Measurements from ENCODE around the gene RUFY3. TPM values are rescaled to one million over a fixed set of nuclear protein-coding genes. Genes with fewer than 3 reads are reported as not detected.

RUFY3 gene
- total and polyA plus RNA-seq, 9 of the 15 experiments (the other 6 are each of a cell fraction or from before 2014, with no cell fraction given), result 4.2 to 31.1 (median 21.5) TPM

GRCh38 chr4:70778888-70779422, 57.2 kb downstream of the RUFY3 start (continued):
- TF ChIP-seq NFIC (IDR thresholded peaks at IDR 0.05) (no peak), SRSF9 (IDR thresholded peaks at IDR 0.05; ENCODE audit: borderline replicate concordance, low read depth, low read length) (no peak), ZNF263 (CRISPR knock-in tag; IDR thresholded peaks at IDR 0.05; ENCODE audit: borderline replicate concordance) (no peak), FOSL1 (tag; conservative IDR thresholded peaks at IDR 0.05) (peak; percentile 80), ESRRA (IDR thresholded peaks at IDR 0.05; ENCODE audit: borderline replicate concordance, low read depth) (peak; percentile 48; the same call in 1 of the 2 replicates), TCF7L2 (IDR thresholded peaks at IDR 0.05; ENCODE audit: low read depth, low read length) (no peak), KLF13 (tag; IDR thresholded peaks at IDR 0.05; ENCODE audit: borderline replicate concordance, low read depth) (no peak), SOX6 (IDR thresholded peaks at IDR 0.05) (peak; percentile 74; the same call in 1 of the 2 replicates), ZNF785 (CRISPR knock-in tag; IDR thresholded peaks at IDR 0.05) (no peak), KAT8 (IDR thresholded peaks at IDR 0.05; ENCODE audit: low read depth) (no peak), CBX2 (IDR thresholded peaks at IDR 0.05; ENCODE audit: insufficient read depth, low read length, poor library complexity, severe bottlenecking) (no peak), SNIP1 (IDR thresholded peaks at IDR 0.05; ENCODE audit: low read depth) (no peak), KDM4B (IDR thresholded peaks at IDR 0.05; ENCODE audit: borderline replicate concordance in 2 of 2, low read depth in 1 of 2) (no peak), CBFB (CRISPR knock-in tag; IDR thresholded peaks at IDR 0.05) (no peak), GATA2 (CRISPR knock-in tag; IDR thresholded peaks at IDR 0.05) (no peak), ZBTB1 (CRISPR knock-in tag; IDR thresholded peaks at IDR 0.05; ENCODE audit: borderline replicate concordance, low read depth) (no peak), CEBPG (CRISPR knock-in tag; IDR thresholded peaks at IDR 0.05) (no peak), CEBPG (tag; conservative IDR thresholded peaks at IDR 0.05 in 1 of 2, IDR thresholded peaks at IDR 0.05 in 1 of 2) (peak; percentile 55; a peak in 2 of 4 replicates), ZNF354B (CRISPR knock-in tag; IDR thresholded peaks at IDR 0.05) (no peak), LCOR (CRISPR knock-in tag; IDR thresholded peaks at IDR 0.05) (no peak), ZKSCAN1 (IDR thresholded peaks at IDR 0.05; ENCODE audit: low read depth, low read length) (no peak), CSDE1 (IDR thresholded peaks at IDR 0.05) (no peak), BACH1 (tag; IDR thresholded peaks at IDR 0.05) (peak; percentile 39; the same call in 1 of the 2 replicates), CREM (IDR thresholded peaks at IDR 0.05; ENCODE audit: low read depth) (peak; percentile 33; the same call in 1 of the 2 replicates), USF1 (CRISPR knock-in tag; IDR thresholded peaks at IDR 0.05) (no peak), TEAD1 (CRISPR knock-in tag; IDR thresholded peaks at IDR 0.05) (no peak), CEBPZ (IDR thresholded peaks at IDR 0.05; ENCODE audit: borderline replicate concordance, low read depth, low read length) (no peak), CBFA2T2 (conservative IDR thresholded peaks at IDR 0.05) (no peak)

Measured in K562 (cell line).